Stomach (tissue), 9 donors: ENCODE results near the gene PHF21A. TPM values are rescaled to one million over a fixed set of nuclear protein-coding genes. Genes with fewer than 3 reads are reported as not detected.
A peak's percentile ranks its signal among the peaks of the same experiment; 100 is the strongest.

Source experiments
- DNase-seq, 2 donors: peaks; one replicate each; pipeline versions ENCODE4 v3.0.0 to v3.0.0-alpha.2; 2013 to 2019
- H3K27ac ChIP-seq, 5 donors: fragments of 200-600 bp in 4 of 5; sonication (generic) in 4 of 5; one replicate each; pipeline ENCODE4 v1.5.1; 2013 to 2019; ENCODE audit warnings: mild to moderate bottlenecking in 1 of 5, moderate library complexity in 1 of 5
- H3K27me3 ChIP-seq, 3 donors: fragments of 200-600 bp; sonication (generic); one replicate each; pipeline ENCODE4 v1.5.1; 2017 to 2019; ENCODE audit warnings: mixed run types in 1 of 3
- H3K36me3 ChIP-seq, 4 donors: fragments of 200-600 bp; sonication (generic); 1 replicate in 3 of 4; 2 replicates in 1 of 4; pipeline ENCODE4 v1.5.1; 2016 to 2019
- H3K4me1 ChIP-seq, 4 donors: fragments of 200-600 bp; sonication (generic); one replicate each; pipeline ENCODE4 v1.5.1; 2016 to 2019
- H3K4me3 ChIP-seq, 4 donors: fragments of 200-600 bp; sonication (generic) in 3 of 4; one replicate each; pipeline ENCODE4 v1.5.1; 2016 to 2019; ENCODE audit warnings: mild to moderate bottlenecking in 1 of 4
- H3K9me3 ChIP-seq, 4 donors: fragments of 200-600 bp; sonication (generic); one replicate each; pipeline ENCODE4 v1.5.1; 2016 to 2019
- EP300 ChIP-seq: sonication (generic); formaldehyde crosslinking; IDR thresholded peaks from one replicate; pipeline ENCODE4 v1.6.1; 2017; ENCODE audit warnings: antibody characterized with exemption
- POLR2A ChIP-seq, 4 donors: fragments of 450-650 bp; IDR thresholded peaks; one replicate each; pipeline ENCODE4 v1.6.1; 2016; ENCODE audit warnings: antibody characterized with exemption in 4 of 4, control low read depth in 2 of 4, mild to moderate bottlenecking in 1 of 4, moderate library complexity in 1 of 4
- POLR2AphosphoS5 ChIP-seq, 3 donors: sonication (generic); formaldehyde crosslinking; IDR thresholded peaks; one replicate each; pipeline ENCODE4 v1.6.1; 2016; ENCODE audit warnings: antibody characterized with exemption in 3 of 3
- WGBS, 5 donors: extraction: QIAGEN DNeasy Blood & Tissue Kit in 3 of 5; methylation state at CpG; one replicate each; pipeline versions ENCODE4 v1.1.5 to v1.1.7; 2013 to 2018; 5-methylcytosine and 5-hydroxymethylcytosine counted together
- intact Hi-C: fragments of 100-400 bp; cut with DNase I; formaldehyde crosslinking; loops from one replicate; pipeline ENCODE4 v1.15.1; 2023; ENCODE audit warnings: low total_unique reads
- polyA plus RNA-seq, 3 donors: library from polyadenylated mRNA; stranded (reverse); fragments of 200-250 nt; gene quantifications; one replicate each; pipeline ENCODE4 v1.2.3, GENCODE V29; 2013
- total RNA-seq, 5 donors: library from RNA; depleted of rRNA; stranded (reverse); fragments of >200 nt; gene quantifications; one replicate each; pipeline versions ENCODE4 v1.1.0 to v1.2.3, GENCODE V29; 2014 to 2016
- TF ChIP-seq, protein P1 (sequence below), 7 experiments: fragments of 450-650 bp in 4 of 7; fragments of 200-600 bp in 3 of 7; sonication (generic) in 3 of 7; IDR thresholded peaks; one replicate each; pipeline ENCODE4 v1.5.1; 2016 to 2019; ENCODE audit warnings: antibody characterized with exemption in 7 of 7, control low read depth in 2 of 7, mild to moderate bottlenecking in 1 of 7
- donor health status: healthy with polysubstance abuse.
- donor health status: Bipolar disorder and iron deficiency.
- donor health status: healthy.

Gene PHF21A
- total and polyA plus RNA-seq, 8 donors: 6.1 to 67.0 (median 18.6) TPM

DNA sequence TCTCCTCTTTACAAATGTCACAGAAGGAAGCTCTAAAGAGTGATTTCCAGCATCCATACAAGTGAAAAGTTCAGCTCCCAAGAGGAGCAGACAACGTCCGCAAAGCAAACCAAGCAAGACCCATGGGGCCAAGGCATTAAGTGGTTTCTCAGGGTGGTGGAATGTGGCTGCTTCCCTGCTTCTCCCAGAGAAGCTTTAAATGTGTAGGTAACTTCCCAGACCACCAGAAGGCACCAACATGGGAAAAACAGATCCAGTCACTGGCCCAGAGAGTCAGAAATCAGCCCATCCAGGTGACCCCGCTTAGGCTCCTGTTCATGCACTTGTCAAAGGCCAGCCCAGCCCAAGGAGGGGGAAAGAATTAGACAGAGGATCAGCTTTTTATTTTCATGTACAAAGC lies 13.3 kb upstream of the PHF21A start:
- H3K27ac ChIP-seq: no peak overlapping the region
- TF ChIP-seq EP300 (no peak), POLR2A (IDR thresholded peaks at IDR 0.05) (no peak), POLR2AphosphoS5 (IDR thresholded peaks at IDR 0.05) (no peak)
- TF ChIP-seq, protein P1, sequence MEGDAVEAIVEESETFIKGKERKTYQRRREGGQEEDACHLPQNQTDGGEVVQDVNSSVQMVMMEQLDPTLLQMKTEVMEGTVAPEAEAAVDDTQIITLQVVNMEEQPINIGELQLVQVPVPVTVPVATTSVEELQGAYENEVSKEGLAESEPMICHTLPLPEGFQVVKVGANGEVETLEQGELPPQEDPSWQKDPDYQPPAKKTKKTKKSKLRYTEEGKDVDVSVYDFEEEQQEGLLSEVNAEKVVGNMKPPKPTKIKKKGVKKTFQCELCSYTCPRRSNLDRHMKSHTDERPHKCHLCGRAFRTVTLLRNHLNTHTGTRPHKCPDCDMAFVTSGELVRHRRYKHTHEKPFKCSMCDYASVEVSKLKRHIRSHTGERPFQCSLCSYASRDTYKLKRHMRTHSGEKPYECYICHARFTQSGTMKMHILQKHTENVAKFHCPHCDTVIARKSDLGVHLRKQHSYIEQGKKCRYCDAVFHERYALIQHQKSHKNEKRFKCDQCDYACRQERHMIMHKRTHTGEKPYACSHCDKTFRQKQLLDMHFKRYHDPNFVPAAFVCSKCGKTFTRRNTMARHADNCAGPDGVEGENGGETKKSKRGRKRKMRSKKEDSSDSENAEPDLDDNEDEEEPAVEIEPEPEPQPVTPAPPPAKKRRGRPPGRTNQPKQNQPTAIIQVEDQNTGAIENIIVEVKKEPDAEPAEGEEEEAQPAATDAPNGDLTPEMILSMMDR (IDR thresholded peaks at IDR 0.05): no peak
- H3K36me3 ChIP-seq: no peaks in the 10 kb centered on the region
- no peak for DNase-seq
- H3K4me3 ChIP-seq: no peak overlapping the region
- WGBS, 5 donors: 75 to 91% (median 84%) methylated on average over 3 of the region's 3 CpGs
- intact Hi-C loops: no loop called here
- H3K4me1 ChIP-seq: peaks cover 0 to 4% (median 3%) of the 10 kb centered on the region in 4 donors
- H3K27me3 ChIP-seq: no peaks in the 10 kb centered on the region
- H3K9me3 ChIP-seq: no peaks in the 10 kb centered on the region

DNA sequence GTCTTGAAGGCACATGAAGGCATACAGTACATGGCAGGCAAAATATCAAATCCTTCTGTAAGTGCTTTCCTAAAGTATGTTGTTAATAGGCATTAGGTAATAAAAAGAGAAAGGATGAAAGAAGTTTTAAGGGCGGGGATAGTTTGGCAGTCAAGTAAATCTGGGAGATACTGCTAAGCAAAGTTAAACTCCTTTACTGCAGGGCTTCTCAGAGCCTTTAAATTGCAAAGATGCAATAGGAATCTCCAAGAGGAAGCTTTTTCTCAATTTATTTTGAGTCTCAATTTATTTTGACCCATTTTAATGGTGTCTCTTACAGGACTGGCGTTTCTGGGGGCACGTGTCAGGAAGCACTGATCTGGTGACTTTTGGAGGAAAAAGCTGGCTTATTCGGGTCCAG lies 12.8 kb upstream of the PHF21A start:
- Histone ChIP-seq H3K4me3 (no peak overlapping the region), H3K9me3 (no peaks in the 10 kb centered on the region), H3K4me1 (peaks cover 0 to 4% (median 3%) of the 10 kb centered on the region in 4 donors), H3K27me3 (no peaks in the 10 kb centered on the region), H3K27ac (no peak overlapping the region), H3K36me3 (no peaks in the 10 kb centered on the region)
- intact Hi-C loops: no loop called here
- no peak for TF ChIP-seq POLR2AphosphoS5 (IDR thresholded peaks at IDR 0.05)
- no peak for TF ChIP-seq POLR2A (IDR thresholded peaks at IDR 0.05)
- TF ChIP-seq, protein P1 (IDR thresholded peaks at IDR 0.05): no peak
- no peak for TF ChIP-seq EP300
- no peak for DNase-seq
- WGBS, 5 donors: 71 to 96% (median 79%) methylated on average over 4 of the region's 4 CpGs

DNA sequence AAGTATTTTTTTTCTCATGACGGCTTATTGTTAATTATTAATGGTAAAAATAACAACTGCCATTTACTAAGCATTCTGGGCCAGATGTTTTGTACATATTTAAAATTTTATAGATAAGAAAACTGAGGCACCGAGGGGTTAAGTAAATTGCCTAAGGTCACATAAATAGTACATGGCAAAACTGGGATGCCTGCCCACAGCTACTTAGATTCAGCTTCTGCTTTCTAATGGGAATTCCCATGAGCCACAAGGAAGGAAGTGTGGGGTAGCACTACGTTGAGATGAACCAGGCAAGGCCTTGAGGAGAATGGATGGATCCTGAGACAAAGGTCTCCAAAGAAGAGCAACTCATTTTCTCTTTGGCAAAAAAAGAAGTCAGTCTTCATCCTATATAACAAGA lies 11.9 kb upstream of the PHF21A start:
- DNase-seq: peak in 1 of 2 donors; percentile 83
- H3K27me3 ChIP-seq: no peaks in the 10 kb centered on the region
- H3K9me3 ChIP-seq: no peaks in the 10 kb centered on the region
- 18 to 43% (median 25%) methylated on average over 3 of the region's 3 CpGs for WGBS, 5 donors
- intact Hi-C loops: no loop called here
- no peak overlapping the region for H3K4me3 ChIP-seq
- peaks cover 0 to 4% (median 3%) of the 10 kb centered on the region in 4 donors for H3K4me1 ChIP-seq
- H3K36me3 ChIP-seq: no peaks in the 10 kb centered on the region
- TF ChIP-seq, protein P1 (IDR thresholded peaks at IDR 0.05): no peak
- TF ChIP-seq POLR2A (IDR thresholded peaks at IDR 0.05): no peak
- peak in 1 of 3 donors; percentile 35 for TF ChIP-seq POLR2AphosphoS5 (IDR thresholded peaks at IDR 0.05)
- no peak for TF ChIP-seq EP300
- peak overlapping the region in 1 of 5 donors; percentile 42 for H3K27ac ChIP-seq

DNA sequence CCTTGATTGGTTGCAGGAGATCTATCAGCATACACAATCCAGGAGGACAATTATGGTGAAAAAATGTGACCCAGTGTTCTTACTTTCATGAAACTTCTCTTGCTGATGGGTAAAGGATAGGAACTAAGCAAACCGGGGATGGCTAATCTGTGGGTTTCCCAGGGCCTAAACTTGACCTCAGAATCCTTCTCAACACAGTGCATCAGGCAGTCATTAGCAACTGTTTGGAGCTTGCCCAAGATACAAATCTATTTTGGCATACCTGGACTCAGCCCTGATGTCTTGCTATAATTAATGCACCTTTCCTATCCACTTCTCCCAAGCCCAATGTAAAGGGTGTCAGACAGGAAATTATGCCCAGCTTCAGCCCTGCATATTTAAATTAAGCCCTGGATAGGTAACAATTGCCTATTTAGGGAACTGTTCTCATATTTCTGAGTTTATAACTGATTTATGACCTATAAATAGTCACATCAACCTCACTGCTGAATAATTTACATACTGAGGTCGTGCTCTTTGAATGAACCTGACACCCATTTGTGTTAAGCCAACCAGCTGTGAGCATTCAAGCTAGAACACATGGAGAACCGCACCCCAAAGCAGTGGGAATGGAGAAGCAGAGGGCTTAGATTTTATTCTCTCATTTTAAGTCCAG lies 9.2 kb upstream of the PHF21A start:
- Histone ChIP-seq H3K36me3 (no peaks in the 10 kb centered on the region), H3K27ac (no peak overlapping the region), H3K4me1 (peaks cover 0 to 11% (median 4%) of the 10 kb centered on the region in 4 donors), H3K27me3 (no peaks in the 10 kb centered on the region), H3K4me3 (no peak overlapping the region), H3K9me3 (no peaks in the 10 kb centered on the region)
- TF ChIP-seq POLR2A (IDR thresholded peaks at IDR 0.05): no peak
- no peak for TF ChIP-seq EP300
- TF ChIP-seq, protein P1 (IDR thresholded peaks at IDR 0.05): no peak
- no peak for TF ChIP-seq POLR2AphosphoS5 (IDR thresholded peaks at IDR 0.05)
- DNase-seq: no peak
- WGBS, 5 donors: 66 to 81% (median 78%) methylated on average over 3 of the region's 3 CpGs
- intact Hi-C loops: no loop called here
